ENCODE results near the gene CACHD1. TPM values are rescaled to one million over a fixed set of nuclear protein-coding genes. Genes with fewer than 3 reads are reported as not detected.

The CACHD1 gene
- total and polyA plus RNA-seq, 9 of the 15 experiments (the other 6 are each of a cell fraction or from before 2014, with no cell fraction given): 0.07 TPM; not detected in 8

DNA sequence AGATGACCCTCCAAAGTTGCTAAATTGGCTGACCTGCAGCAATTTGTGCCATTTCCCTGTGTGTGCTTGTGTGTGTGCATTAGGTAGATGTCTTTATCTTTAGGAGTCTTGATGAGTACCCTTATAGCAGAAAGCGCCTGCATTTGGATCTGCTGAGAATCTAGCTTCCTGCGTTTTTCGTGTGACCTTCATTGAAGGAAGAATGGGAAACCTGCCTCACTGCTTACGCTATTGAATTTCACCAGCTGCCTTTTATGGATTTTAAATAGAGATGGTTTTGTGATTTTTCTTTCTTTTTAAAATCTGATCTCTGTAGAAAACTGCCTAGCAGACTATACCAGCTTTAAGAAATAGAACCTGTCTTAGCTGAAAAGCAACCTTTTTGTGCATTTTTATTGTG lies 124.5 kb downstream of the CACHD1 start:
- BruUV-seq (replicated peaks): no TSS peak
- H2AFZ ChIP-seq (ENCODE audit: low read depth, low read length): no peak overlapping the region

DNA sequence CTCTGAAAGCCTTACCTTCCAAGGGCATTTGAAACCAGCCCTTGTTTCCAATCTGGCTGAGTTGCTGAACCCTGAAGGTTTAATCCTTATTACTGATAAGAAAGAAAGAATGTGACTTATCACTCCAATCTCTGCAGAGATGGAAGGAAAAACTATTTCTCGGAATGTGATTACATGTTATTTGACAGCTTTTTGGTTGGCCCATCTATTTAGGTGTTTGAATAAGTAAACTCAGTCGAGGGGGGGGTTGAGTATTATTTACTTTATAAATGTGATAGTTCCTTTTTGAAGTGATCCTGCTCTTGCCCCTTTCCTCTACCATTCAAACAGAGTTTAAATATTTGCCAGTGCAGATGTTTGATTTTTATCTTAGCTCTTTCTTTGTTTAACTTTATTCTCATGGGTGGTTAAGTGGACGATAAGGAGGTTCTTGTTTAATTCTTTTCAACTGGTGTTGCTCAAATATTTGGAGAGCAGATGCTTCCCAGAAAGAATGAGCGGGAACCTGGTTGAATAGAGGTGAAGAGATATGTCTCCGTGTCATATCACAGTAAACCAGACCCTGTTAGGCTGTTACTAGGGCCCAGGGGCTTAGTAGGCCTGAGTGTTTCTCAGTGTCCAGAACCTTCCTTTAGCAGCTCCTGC lies 126.1 kb downstream of the CACHD1 start:
- ChIA-PET POLR2A (interaction anchor here (0.6 kb wide), 1 partner anchor 19 kb away, joined by 4 read pairs; no protein-coding TSS in a partner anchor), CTCF (ENCODE audit: low intra/inter-chr PET ratio) (no interaction called here)
- Histone ChIP-seq H2AFZ (ENCODE audit: low read depth, low read length) (no peak overlapping the region), H3K4me2 (ENCODE audit: insufficient read depth, low read length) (no peak overlapping the region), H3K9me1 (ENCODE audit: control insufficient read depth, insufficient read depth, low read length) (no peaks in the 10 kb centered on the region), H3K9ac (ENCODE audit: insufficient read depth in 1 of 2, low read depth in 2 of 2, low read length in 2 of 2) (no peak overlapping the region), H3K4me1 (replicated peaks in 1 of 2; ENCODE audit: control insufficient read depth in 2 of 2, insufficient read depth in 2 of 2, low read length in 2 of 2) (no peaks in the 10 kb centered on the region), H3K4me3 (no peak overlapping the region), H3K9me3 (replicated peaks; ENCODE audit: control insufficient read depth, insufficient read depth, low read depth, low read length) (no peaks in the 10 kb centered on the region), H3K27ac (ENCODE audit: extremely low read depth, low read depth, low read length) (no peak overlapping the region), H3K36me3 (ENCODE audit: control insufficient read depth, insufficient read depth, low read length) (no peaks in the 10 kb centered on the region), H3K79me2 (ENCODE audit: control insufficient read depth, insufficient read depth, low read length) (no peaks in the 10 kb centered on the region), H4K20me1 (replicated peaks; ENCODE audit: control insufficient read depth, insufficient read depth, low read length) (no peaks in the 10 kb centered on the region), H3K27me3 (ENCODE audit: control insufficient read depth in 2 of 2, insufficient read depth in 2 of 2, low read length in 2 of 2) (no peaks in the 10 kb centered on the region; a peak in 1 of 5 replicates)
- ATAC-seq (no peak), FAIRE-seq (no peak), DNase-seq (ENCODE audit: extremely low read depth in 1 of 4, low spot score in 3 of 4) (no peak)
- BruUV-seq (replicated peaks): no TSS peak
- in situ Hi-C loops (cut with MboI) (no loop called here), intact Hi-C loops (cut with micrococcal nuclease) (no loop called here)
- TF ChIP-seq, protein P1, sequence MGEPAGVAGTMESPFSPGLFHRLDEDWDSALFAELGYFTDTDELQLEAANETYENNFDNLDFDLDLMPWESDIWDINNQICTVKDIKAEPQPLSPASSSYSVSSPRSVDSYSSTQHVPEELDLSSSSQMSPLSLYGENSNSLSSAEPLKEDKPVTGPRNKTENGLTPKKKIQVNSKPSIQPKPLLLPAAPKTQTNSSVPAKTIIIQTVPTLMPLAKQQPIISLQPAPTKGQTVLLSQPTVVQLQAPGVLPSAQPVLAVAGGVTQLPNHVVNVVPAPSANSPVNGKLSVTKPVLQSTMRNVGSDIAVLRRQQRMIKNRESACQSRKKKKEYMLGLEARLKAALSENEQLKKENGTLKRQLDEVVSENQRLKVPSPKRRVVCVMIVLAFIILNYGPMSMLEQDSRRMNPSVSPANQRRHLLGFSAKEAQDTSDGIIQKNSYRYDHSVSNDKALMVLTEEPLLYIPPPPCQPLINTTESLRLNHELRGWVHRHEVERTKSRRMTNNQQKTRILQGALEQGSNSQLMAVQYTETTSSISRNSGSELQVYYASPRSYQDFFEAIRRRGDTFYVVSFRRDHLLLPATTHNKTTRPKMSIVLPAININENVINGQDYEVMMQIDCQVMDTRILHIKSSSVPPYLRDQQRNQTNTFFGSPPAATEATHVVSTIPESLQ (CRISPR knock-in tag; IDR thresholded peaks at IDR 0.05): no peak
- TF ChIP-seq EP300 (IDR thresholded peaks at IDR 0.05; ENCODE audit: low read length): no peak
- TF ChIP-seq ZNF212 (CRISPR knock-in tag; IDR thresholded peaks at IDR 0.05): no peak
- 0% methylated on average over 5 of the region's 5 CpGs for WGBS (ENCODE audit: insufficient coverage, low coverage, missing lambda C conversion rate)

More for the DNA sequence above, 124.5 kb downstream of the CACHD1 start:
- no peaks in the 10 kb centered on the region for H3K9me1 ChIP-seq (ENCODE audit: control insufficient read depth, insufficient read depth, low read length)
- DNase-seq (ENCODE audit: extremely low read depth in 1 of 4, low spot score in 3 of 4) (no peak), ATAC-seq (no peak), FAIRE-seq (no peak)
- H3K4me2 ChIP-seq (ENCODE audit: insufficient read depth, low read length): no peak overlapping the region
- H3K27ac ChIP-seq (ENCODE audit: extremely low read depth, low read depth, low read length): no peak overlapping the region
- in situ Hi-C loops (cut with MboI): no loop called here
- intact Hi-C loops (cut with micrococcal nuclease): no loop called here
- H3K4me1 ChIP-seq (replicated peaks in 1 of 2; ENCODE audit: control insufficient read depth in 2 of 2, insufficient read depth in 2 of 2, low read length in 2 of 2): no peaks in the 10 kb centered on the region
- ChIA-PET POLR2A (no interaction called here), CTCF (ENCODE audit: low intra/inter-chr PET ratio) (no interaction called here)
- no peaks in the 10 kb centered on the region for H3K36me3 ChIP-seq (ENCODE audit: control insufficient read depth, insufficient read depth, low read length)
- no peaks in the 10 kb centered on the region for H3K79me2 ChIP-seq (ENCODE audit: control insufficient read depth, insufficient read depth, low read length)
- no peak for TF ChIP-seq ATF1 (CRISPR knock-in tag; IDR thresholded peaks at IDR 0.05)
- no peak for TF ChIP-seq ATF1 (tag; IDR thresholded peaks at IDR 0.05)
- no peak overlapping the region for H3K4me3 ChIP-seq
- no peaks in the 10 kb centered on the region for H4K20me1 ChIP-seq (replicated peaks; ENCODE audit: control insufficient read depth, insufficient read depth, low read length)
- no peaks in the 10 kb centered on the region; a peak in 1 of 5 replicates for H3K27me3 ChIP-seq (ENCODE audit: control insufficient read depth in 2 of 2, insufficient read depth in 2 of 2, low read length in 2 of 2)
- WGBS (ENCODE audit: insufficient coverage, low coverage, missing lambda C conversion rate): 0% methylated on average over 4 of the region's 4 CpGs
- H3K9ac ChIP-seq (ENCODE audit: insufficient read depth in 1 of 2, low read depth in 2 of 2, low read length in 2 of 2): no peak overlapping the region
- no peaks in the 10 kb centered on the region for H3K9me3 ChIP-seq (replicated peaks; ENCODE audit: control insufficient read depth, insufficient read depth, low read depth, low read length)

Measured in K562 (cell line).